Measurements from ENCODE around the gene FITM1.

FITM1 gene

DNA sequence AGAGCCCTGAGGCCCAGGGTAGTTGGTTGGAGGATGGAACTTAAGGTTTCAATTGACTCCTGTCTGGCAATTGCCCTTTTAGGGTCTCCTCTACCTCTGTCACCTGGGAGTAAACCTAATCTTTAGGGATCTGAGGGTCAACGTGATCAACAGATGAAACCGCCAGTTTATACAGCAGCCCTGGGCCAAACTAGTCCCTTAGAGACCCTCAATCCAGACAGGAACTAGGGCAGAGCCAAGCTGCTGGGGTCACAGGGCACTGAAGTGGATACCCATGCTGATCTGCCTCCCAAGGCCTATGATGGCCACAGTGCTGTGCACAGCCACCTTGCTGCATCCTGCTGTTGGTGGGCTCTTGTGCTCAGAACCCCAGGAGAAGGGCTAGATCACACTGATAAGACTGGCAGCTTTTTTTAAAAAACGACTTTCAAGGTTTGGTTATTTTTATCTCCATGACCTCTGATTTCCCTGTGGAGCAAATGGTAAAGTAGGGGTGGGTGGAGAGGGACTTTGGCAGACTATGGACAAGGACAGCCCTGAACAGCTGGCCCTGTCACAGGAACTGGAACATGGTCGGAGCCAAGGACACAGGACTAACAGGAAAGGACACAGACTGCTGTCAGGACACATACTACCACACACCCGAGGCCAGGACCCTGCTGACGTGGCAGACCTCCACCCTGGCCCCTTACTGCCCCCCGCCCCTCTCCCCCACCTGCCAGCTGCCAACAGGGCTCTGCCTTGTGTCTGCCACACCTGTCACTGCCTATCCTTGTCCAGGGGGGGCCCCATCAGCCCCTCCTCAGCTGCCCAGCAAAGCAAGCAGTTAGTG is 474 bp downstream of the FITM1 start:
- TF ChIP-seq, protein P1, sequence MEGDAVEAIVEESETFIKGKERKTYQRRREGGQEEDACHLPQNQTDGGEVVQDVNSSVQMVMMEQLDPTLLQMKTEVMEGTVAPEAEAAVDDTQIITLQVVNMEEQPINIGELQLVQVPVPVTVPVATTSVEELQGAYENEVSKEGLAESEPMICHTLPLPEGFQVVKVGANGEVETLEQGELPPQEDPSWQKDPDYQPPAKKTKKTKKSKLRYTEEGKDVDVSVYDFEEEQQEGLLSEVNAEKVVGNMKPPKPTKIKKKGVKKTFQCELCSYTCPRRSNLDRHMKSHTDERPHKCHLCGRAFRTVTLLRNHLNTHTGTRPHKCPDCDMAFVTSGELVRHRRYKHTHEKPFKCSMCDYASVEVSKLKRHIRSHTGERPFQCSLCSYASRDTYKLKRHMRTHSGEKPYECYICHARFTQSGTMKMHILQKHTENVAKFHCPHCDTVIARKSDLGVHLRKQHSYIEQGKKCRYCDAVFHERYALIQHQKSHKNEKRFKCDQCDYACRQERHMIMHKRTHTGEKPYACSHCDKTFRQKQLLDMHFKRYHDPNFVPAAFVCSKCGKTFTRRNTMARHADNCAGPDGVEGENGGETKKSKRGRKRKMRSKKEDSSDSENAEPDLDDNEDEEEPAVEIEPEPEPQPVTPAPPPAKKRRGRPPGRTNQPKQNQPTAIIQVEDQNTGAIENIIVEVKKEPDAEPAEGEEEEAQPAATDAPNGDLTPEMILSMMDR (IDR thresholded peaks at IDR 0.05; ENCODE audit: control extremely low read depth, extremely low read depth, low read depth, missing control alignments), result no peak
- CTCF ChIA-PET, result interaction anchor here (1.1 to 9.1 kb wide), 2 partner anchors 14 to 23 kb away, joined by 3 to 58 read pairs; partner anchors contain the start of genes DCAF11 and NRL
- no peak for DNase-seq (ENCODE audit: extremely low spot score)
- POLR2A ChIA-PET, result interaction anchor here (0.6 to 1.5 kb wide), 2 partner anchors 16 to 129 kb away, joined by 3 to 5 read pairs; partner anchors contain the start of genes DCAF11 and NRL

- no peak for DNase-seq (ENCODE audit: extremely low spot score)
- TF ChIP-seq, protein P1 (IDR thresholded peaks at IDR 0.05; ENCODE audit: control extremely low read depth, extremely low read depth, low read depth, missing control alignments), result no peak
- CTCF ChIA-PET, result interaction anchor here (1.1 to 9.1 kb wide), 2 partner anchors 14 to 23 kb away, joined by 3 to 58 read pairs; partner anchors contain the start of genes DCAF11 and NRL
- POLR2A ChIA-PET, result interaction anchor here (0.6 kb wide), 1 partner anchor 130 kb away, joined by 5 read pairs; no protein-coding TSS in a partner anchor
Observed at GRCh38 chr14:24131549-24131966, 1.1 kb downstream of the FITM1 start.

- CTCF ChIA-PET, result interaction anchor here (1.0 to 9.1 kb wide), 3 partner anchors 15 to 28 kb away, joined by 3 to 58 read pairs (median 3); partner anchors contain the start of genes DCAF11 and NRL
- DNase-seq (ENCODE audit: extremely low spot score), result no peak
- TF ChIP-seq, protein P1 (IDR thresholded peaks at IDR 0.05; ENCODE audit: control extremely low read depth, extremely low read depth, low read depth, missing control alignments), result no peak
- POLR2A ChIA-PET, result interaction anchor here (0.6 kb wide), 1 partner anchor 73 kb away, joined by 3 read pairs; the partner anchor contains the start of gene TSSK4
Observed at GRCh38 chr14:24132061-24132685, 1.7 kb downstream of the FITM1 start.

DNA sequence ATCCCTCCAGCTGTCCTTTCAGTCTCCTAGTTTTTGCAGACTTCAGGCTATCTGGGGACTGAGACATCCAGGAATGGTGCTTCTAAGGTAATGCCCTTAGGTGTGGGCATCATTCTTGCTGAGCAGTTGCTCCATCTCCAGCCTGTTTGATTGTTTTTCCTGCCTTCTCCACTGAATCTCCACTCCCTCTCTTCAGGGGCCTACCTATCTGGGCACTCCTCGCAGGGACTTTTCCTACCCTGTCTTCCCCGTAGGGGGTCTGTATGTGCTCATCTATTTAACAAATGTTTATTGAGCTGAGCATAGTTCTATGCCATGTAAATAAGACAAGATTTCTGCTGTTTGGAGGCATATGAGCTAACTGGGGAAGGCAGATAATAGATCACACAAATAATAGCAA is 2.5 kb downstream of the FITM1 start:
- CTCF ChIA-PET, result interaction anchor here (0.9 to 9.1 kb wide), 7 partner anchors 9 to 109 kb away, joined by 3 to 58 read pairs (median 4); partner anchors contain the start of genes DCAF11, IRF9, NRL and TINF2

GRCh38 chr14:24133735-24134134 is 3.3 kb downstream of the FITM1 start:
- no peak for DNase-seq (ENCODE audit: extremely low spot score)
- ChIA-PET CTCF (interaction anchor here (0.9 to 9.1 kb wide), 5 partner anchors 9 to 36 kb away, joined by 3 to 58 read pairs (median 6); partner anchors contain the start of genes DCAF11, IRF9 and NRL), POLR2A (interaction anchor here (1.0 kb wide), 1 partner anchor 19 kb away, joined by 3 read pairs; the partner anchor contains the start of genes DCAF11 and NRL)
- TF ChIP-seq, protein P1 (IDR thresholded peaks at IDR 0.05; ENCODE audit: control extremely low read depth, extremely low read depth, low read depth, missing control alignments), result no peak

More for the DNA sequence above, 2.5 kb downstream of the FITM1 start:
- TF ChIP-seq, protein P1 (IDR thresholded peaks at IDR 0.05; ENCODE audit: control extremely low read depth, extremely low read depth, low read depth, missing control alignments), result no peak
- POLR2A ChIA-PET, result interaction anchor here (1.0 kb wide), 1 partner anchor 18 kb away, joined by 3 read pairs; the partner anchor contains the start of genes DCAF11 and NRL
- DNase-seq (ENCODE audit: extremely low spot score), result no peak

GRCh38 chr14:24135584-24135833 is 5.0 kb downstream of the FITM1 start:
- no peak for DNase-seq (ENCODE audit: extremely low spot score)
- ChIA-PET CTCF (interaction anchor here (1.2 to 4.9 kb wide), 8 partner anchors 9 to 27 kb away, joined by 3 to 37 read pairs (median 6); partner anchors contain the start of genes DCAF11, IRF9, NRL and PSME2), POLR2A (interaction anchor here (1.0 to 2.4 kb wide), 10 partner anchors 9 to 107 kb away, joined by 3 to 28 read pairs (median 4); partner anchors contain the start of genes CHMP4A, DCAF11, IRF9 and NRL)
- TF ChIP-seq, protein P1 (IDR thresholded peaks at IDR 0.05; ENCODE audit: control extremely low read depth, extremely low read depth, low read depth, missing control alignments), result no peak
